Measurements from ENCODE around the gene CXCL3.

DNA sequence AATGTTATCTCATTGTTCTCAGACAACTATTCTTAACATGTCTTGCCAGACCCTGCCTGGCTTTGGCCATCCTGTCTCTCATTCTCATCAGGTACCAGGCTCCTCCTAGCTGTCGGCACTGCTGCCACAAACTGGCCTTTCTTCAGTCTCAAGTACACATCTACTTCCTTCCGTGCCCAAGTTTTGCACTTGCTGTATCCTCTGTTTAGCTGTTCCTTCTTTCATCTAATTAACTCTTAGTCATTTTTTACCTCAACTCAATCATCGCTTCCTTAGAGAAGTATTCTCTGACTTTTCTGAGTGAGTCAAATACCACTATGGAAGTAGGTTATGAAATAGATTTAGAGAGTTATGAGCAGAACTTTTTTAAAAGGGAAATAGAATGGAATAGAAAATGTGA, 19.7 kb downstream of the CXCL3 start:
- no peak for TF ChIP-seq POLR2A (IDR thresholded peaks at IDR 0.05)
- TF ChIP-seq, protein P1, sequence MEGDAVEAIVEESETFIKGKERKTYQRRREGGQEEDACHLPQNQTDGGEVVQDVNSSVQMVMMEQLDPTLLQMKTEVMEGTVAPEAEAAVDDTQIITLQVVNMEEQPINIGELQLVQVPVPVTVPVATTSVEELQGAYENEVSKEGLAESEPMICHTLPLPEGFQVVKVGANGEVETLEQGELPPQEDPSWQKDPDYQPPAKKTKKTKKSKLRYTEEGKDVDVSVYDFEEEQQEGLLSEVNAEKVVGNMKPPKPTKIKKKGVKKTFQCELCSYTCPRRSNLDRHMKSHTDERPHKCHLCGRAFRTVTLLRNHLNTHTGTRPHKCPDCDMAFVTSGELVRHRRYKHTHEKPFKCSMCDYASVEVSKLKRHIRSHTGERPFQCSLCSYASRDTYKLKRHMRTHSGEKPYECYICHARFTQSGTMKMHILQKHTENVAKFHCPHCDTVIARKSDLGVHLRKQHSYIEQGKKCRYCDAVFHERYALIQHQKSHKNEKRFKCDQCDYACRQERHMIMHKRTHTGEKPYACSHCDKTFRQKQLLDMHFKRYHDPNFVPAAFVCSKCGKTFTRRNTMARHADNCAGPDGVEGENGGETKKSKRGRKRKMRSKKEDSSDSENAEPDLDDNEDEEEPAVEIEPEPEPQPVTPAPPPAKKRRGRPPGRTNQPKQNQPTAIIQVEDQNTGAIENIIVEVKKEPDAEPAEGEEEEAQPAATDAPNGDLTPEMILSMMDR (IDR thresholded peaks at IDR 0.05) = no peak
